Lung (tissue), 12 donors: ENCODE measurements around the gene MIOX. TPM values are rescaled to one million over a fixed set of nuclear protein-coding genes. Genes with fewer than 3 reads are reported as not detected.

Experiments used
- ATAC-seq: fragments of 200-7000 bp; cut with Tn5 transposase; one replicate; pipeline ENCODE4 v1.9.1; 2020; ENCODE audit warnings: moderate number of reproducible peaks; ENCODE audit not compliant: insufficient read depth, low FRiP score
- DNase-seq, 3 donors: peaks; one replicate each; pipeline ENCODE4 v3.0.0-alpha.2; 2013 to 2017
- H3K27ac ChIP-seq, 2 donors: one replicate each; pipeline ENCODE4 v1.5.1; 2013; ENCODE audit warnings: mild to moderate bottlenecking in 2 of 2, moderate library complexity in 2 of 2, control low read depth in 1 of 2, inconsistent platforms in 1 of 2, low read depth in 1 of 2, low read length in 1 of 2
- H3K27me3 ChIP-seq, 3 donors: one replicate each; pipeline ENCODE4 v1.5.1; 2013; ENCODE audit warnings: low read length in 2 of 3; ENCODE audit not compliant: control insufficient read depth in 3 of 3, insufficient read depth in 3 of 3
- H3K36me3 ChIP-seq, 4 donors: one replicate each; pipeline ENCODE4 v1.5.1; 2013; ENCODE audit warnings: low read length in 4 of 4, mild to moderate bottlenecking in 1 of 4, moderate library complexity in 1 of 4; ENCODE audit not compliant: control insufficient read depth in 4 of 4, insufficient read depth in 4 of 4
- H3K4me1 ChIP-seq, 5 donors: one replicate each; pipeline ENCODE4 v1.5.1; 2013; ENCODE audit warnings: low read length in 5 of 5, mild to moderate bottlenecking in 2 of 5, moderate library complexity in 1 of 5; ENCODE audit not compliant: control insufficient read depth in 5 of 5, insufficient read depth in 5 of 5
- H3K4me3 ChIP-seq: one replicate; pipeline ENCODE4 v1.5.1; 2013; ENCODE audit warnings: mild to moderate bottlenecking, control low read depth, moderate library complexity
- H3K9ac ChIP-seq, 2 donors: one replicate each; pipeline ENCODE4 v1.5.1; 2013; ENCODE audit warnings: low read length in 2 of 2, control low read depth in 1 of 2; ENCODE audit not compliant: insufficient read depth in 1 of 2
- H3K9me3 ChIP-seq, 4 donors: one replicate each; pipeline ENCODE4 v1.5.1; 2013; ENCODE audit warnings: low read length in 3 of 4, mild to moderate bottlenecking in 1 of 4, moderate library complexity in 1 of 4; ENCODE audit not compliant: control insufficient read depth in 4 of 4, insufficient read depth in 3 of 4
- CTCF ChIP-seq: IDR thresholded peaks from 2 replicates; pipeline ENCODE4 v1.5.1; 2012; ENCODE audit warnings: mild to moderate bottlenecking; ENCODE audit errors: control extremely low read depth, extremely low read depth
- WGBS, 2 donors: extraction: QIAGEN DNeasy Blood & Tissue Kit; methylation state at CpG; one replicate each; pipeline ENCODE4 v1.1.7; 2013; 5-methylcytosine and 5-hydroxymethylcytosine counted together
- polyA plus RNA-seq, 2 donors: library from polyadenylated mRNA; stranded (reverse); fragments of 200-250 nt; gene quantifications; one replicate each; pipeline ENCODE4 v1.2.1, GENCODE V29; 2013
- total RNA-seq, 2 donors: library from RNA; depleted of rRNA in 1 of 2; stranded (reverse); fragments of >200 nt in 1 of 2; gene quantifications; one replicate each; pipeline ENCODE4 v1.2.1, GENCODE V29; 2014 to 2021
- donor health status: control.
- donor health status: control.
- donor health status: Bipolar disorder and iron deficiency.
- donor health status: healthy.
- donor health status: DM: yes; HTN: yes; CAD: no.

The MIOX gene
- total and polyA plus RNA-seq, 4 donors, result 0.08 TPM; not detected in 3

DNA sequence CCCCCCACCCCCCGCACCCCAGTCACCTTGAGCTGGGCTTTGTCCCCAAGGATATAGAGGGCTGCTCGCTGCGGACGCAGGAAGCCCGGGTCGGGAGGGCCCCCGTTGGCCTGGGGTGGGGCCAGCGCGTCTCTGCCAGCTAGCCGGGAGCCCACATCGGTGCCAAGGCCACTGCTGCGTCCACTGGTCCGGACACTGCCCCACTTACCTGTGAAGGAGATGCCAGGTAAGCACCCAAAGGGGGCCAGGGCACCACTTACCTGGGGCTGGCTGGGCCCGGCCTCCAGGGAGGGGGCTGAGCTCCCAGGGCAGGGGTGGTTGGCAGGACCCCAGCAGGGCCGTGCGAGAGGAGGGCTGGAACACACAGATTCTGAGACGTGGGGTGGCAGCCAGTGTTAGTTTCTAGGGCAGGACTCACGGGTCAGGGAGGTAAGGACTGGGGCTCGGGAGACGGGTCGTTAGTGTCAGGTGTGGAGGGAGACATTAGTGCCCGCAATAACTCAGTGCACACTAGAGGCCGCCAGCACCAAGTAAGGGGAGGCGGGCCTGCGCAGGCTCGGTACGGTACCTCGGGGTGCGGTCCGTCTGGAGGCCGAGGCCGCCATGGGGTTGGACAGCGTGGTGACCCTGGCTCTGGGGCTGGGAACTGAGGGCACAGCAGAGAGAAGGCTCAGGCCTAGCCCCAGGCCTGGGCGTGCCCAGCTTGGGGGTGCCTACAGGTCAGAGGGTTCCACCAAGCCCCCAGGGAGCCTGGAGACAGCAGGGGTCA is 30.0 kb upstream of the MIOX start:
- H3K36me3 ChIP-seq, result peaks cover 8 to 79% (median 30%) of the 10 kb centered on the region in 4 donors
- no peak for DNase-seq
- WGBS, 2 donors, result 92 to 93% methylated on average over 34 of the region's 34 CpGs
- H3K9me3 ChIP-seq, result peaks cover 0 to 2% (median 0%) of the 10 kb centered on the region in 4 donors
- no peak overlapping the region for H3K9ac ChIP-seq
- no peak overlapping the region for H3K27ac ChIP-seq
- TF ChIP-seq CTCF, result no peak
- no peak overlapping the region for H3K4me3 ChIP-seq
- H3K4me1 ChIP-seq, result peaks cover 0 to 8% (median 0%) of the 10 kb centered on the region in 5 donors
- no peaks in the 10 kb centered on the region for H3K27me3 ChIP-seq
- no peak for ATAC-seq

- DNase-seq, result no peak
- H3K27me3 ChIP-seq, result no peaks in the 10 kb centered on the region
- no peak overlapping the region for H3K9ac ChIP-seq
- 93 to 96% methylated on average over 20 to 22 of the region's 22 CpGs for WGBS, 2 donors
- peaks cover 0 to 8% (median 0%) of the 10 kb centered on the region in 5 donors for H3K4me1 ChIP-seq
- peaks cover 8 to 97% (median 38%) of the 10 kb centered on the region in 4 donors for H3K36me3 ChIP-seq
- H3K4me3 ChIP-seq, result no peak overlapping the region
- H3K27ac ChIP-seq, result no peak overlapping the region
- no peak for ATAC-seq
- TF ChIP-seq CTCF, result no peak
- H3K9me3 ChIP-seq, result peaks cover 0 to 2% (median 0%) of the 10 kb centered on the region in 4 donors
Observed at GRCh38 chr22:50459016-50459415, 27.6 kb upstream of the MIOX start.

GRCh38 chr22:50459496-50460140 is 27.0 kb upstream of the MIOX start:
- no peak for ATAC-seq
- 96% methylated on average over 39 to 41 of the region's 41 CpGs for WGBS, 2 donors
- Histone ChIP-seq H3K36me3 (peaks cover 9 to 97% (median 40%) of the 10 kb centered on the region in 4 donors), H3K4me3 (no peak overlapping the region), H3K9me3 (peaks cover 0 to 2% (median 0%) of the 10 kb centered on the region in 4 donors), H3K27ac (no peak overlapping the region), H3K27me3 (no peaks in the 10 kb centered on the region), H3K4me1 (peaks cover 0 to 8% (median 0%) of the 10 kb centered on the region in 5 donors), H3K9ac (no peak overlapping the region)
- no peak for TF ChIP-seq CTCF
- no peak for DNase-seq
